ENCODE results near the gene SRPRB.

The SRPRB gene

GRCh38 chr3:133835961-133836360, 30.3 kb downstream of the SRPRB start:
- in situ Hi-C loops (cut with HindIII; ENCODE audit: low sequenced_read_pairs), result no loop called here
- TF ChIP-seq CTCF (IDR thresholded peaks at IDR 0.05; ENCODE audit: low read depth, low read length), result no peak
- no peak overlapping the region for H3K4me3 ChIP-seq (ENCODE audit: low read depth, low read length)
- no peak for DNase-seq (ENCODE audit: low read depth, low spot score)

GRCh38 chr3:133836497-133837158, 31.0 kb downstream of the SRPRB start:
- in situ Hi-C loops (cut with HindIII; ENCODE audit: low sequenced_read_pairs), result no loop called here
- DNase-seq (ENCODE audit: low read depth, low spot score), result no peak
- no peak for TF ChIP-seq CTCF (IDR thresholded peaks at IDR 0.05; ENCODE audit: low read depth, low read length)

GRCh38 chr3:133837487-133838295, 32.1 kb downstream of the SRPRB start:
- DNase-seq (ENCODE audit: low read depth, low spot score), result no peak
- in situ Hi-C loops (cut with HindIII; ENCODE audit: low sequenced_read_pairs), result no loop called here
- no peak for TF ChIP-seq CTCF (IDR thresholded peaks at IDR 0.05; ENCODE audit: low read depth, low read length)
- no peak overlapping the region for H3K4me3 ChIP-seq (ENCODE audit: low read depth, low read length)

More at GRCh38 chr3:133836497-133837158, 31.0 kb downstream of the SRPRB start:
- H3K4me3 ChIP-seq (ENCODE audit: low read depth, low read length), result no peak overlapping the region

GRCh38 chr3:133838296-133838789, 32.7 kb downstream of the SRPRB start:
- H3K4me3 ChIP-seq (ENCODE audit: low read depth, low read length), result no peak overlapping the region
- no peak for DNase-seq (ENCODE audit: low read depth, low spot score)
- no peak for TF ChIP-seq CTCF (IDR thresholded peaks at IDR 0.05; ENCODE audit: low read depth, low read length)
- in situ Hi-C loops (cut with HindIII; ENCODE audit: low sequenced_read_pairs), result no loop called here

- no peak for DNase-seq (ENCODE audit: low read depth, low spot score)
- TF ChIP-seq CTCF (IDR thresholded peaks at IDR 0.05; ENCODE audit: low read depth, low read length), result no peak
- in situ Hi-C loops (cut with HindIII; ENCODE audit: low sequenced_read_pairs), result no loop called here
- H3K4me3 ChIP-seq (ENCODE audit: low read depth, low read length), result no peak overlapping the region
Measured at GRCh38 chr3:133838916-133839800, 33.5 kb downstream of the SRPRB start.

- DNase-seq (ENCODE audit: low read depth, low spot score), result no peak
- in situ Hi-C loops (cut with HindIII; ENCODE audit: low sequenced_read_pairs), result no loop called here
- no peak for TF ChIP-seq CTCF (IDR thresholded peaks at IDR 0.05; ENCODE audit: low read depth, low read length)
- H3K4me3 ChIP-seq (ENCODE audit: low read depth, low read length), result no peak overlapping the region
Measured at GRCh38 chr3:133840055-133840737, 34.6 kb downstream of the SRPRB start.

All from astrocyte of the spinal cord (primary cell).